Activated T-cell treated with anti-CD3 and anti-CD28 coated beads, Interleukin-2, amount 50 U/mL, for 4 hours (primary cell): ENCODE results near the gene FRMD1. TPM values are rescaled to one million over a fixed set of nuclear protein-coding genes. Genes with fewer than 3 reads are reported as not detected.

Experiments
- ATAC-seq, 2 donors: fragments of 200-7000 bp; cut with Tn5 transposase; one replicate each; pipeline ENCODE4 v1.10.0; 2021
- DNase-seq: peaks from one replicate; pipeline ENCODE4 v3.0.0-alpha.2; 2020
- H3K27me3 Mint-ChIP-seq: one replicate; pipeline ENCODE4 v1.8.0; 2021; ENCODE audit warnings: low read depth, mixed read lengths
- H3K36me3 Mint-ChIP-seq: one replicate; pipeline ENCODE4 v1.8.0; 2022; ENCODE audit warnings: mixed read lengths; ENCODE audit not compliant: insufficient read depth
- H3K4me1 Mint-ChIP-seq: one replicate; pipeline ENCODE4 v1.8.0; 2021; ENCODE audit warnings: low read depth, mixed read lengths
- H3K4me3 Mint-ChIP-seq: one replicate; pipeline ENCODE4 v1.8.0; 2021; ENCODE audit warnings: mild to moderate bottlenecking, moderate library complexity, mixed read lengths
- H3K9me3 Mint-ChIP-seq: one replicate; pipeline ENCODE4 v1.8.0; 2021; ENCODE audit warnings: mixed read lengths
- total RNA-seq, 3 donors: library from RNA; stranded (reverse); gene quantifications; one replicate each; pipeline ENCODE4 v1.2.1, GENCODE V29; 2021

FRMD1 gene
- total RNA-seq, 3 donors from 2014 or later, result not detected

DNA sequence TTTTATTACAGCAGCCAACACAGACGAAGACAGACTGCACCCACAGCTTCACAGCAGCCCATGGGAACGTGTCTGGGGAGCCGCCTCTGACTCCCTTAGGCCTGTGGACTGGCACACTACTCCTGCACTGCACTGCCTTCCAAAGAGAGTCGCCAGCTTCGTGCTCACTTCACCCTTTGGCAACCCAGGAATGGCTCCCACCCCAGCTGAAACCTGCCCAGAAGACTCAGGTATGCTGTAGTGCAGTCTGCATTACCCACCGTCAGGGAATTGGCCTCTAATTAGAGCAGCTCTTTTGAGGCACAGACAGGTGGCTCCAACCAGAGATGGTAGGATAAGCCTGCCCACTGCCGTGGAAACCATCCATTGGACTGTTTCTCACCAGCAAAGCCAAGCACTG is 39.9 kb upstream of the FRMD1 start:
- Mint-ChIP-seq H3K36me3 (no peaks in the 10 kb centered on the region), H3K4me1 (no peaks in the 10 kb centered on the region), H3K9me3 (no peaks in the 10 kb centered on the region), H3K4me3 (no peak overlapping the region), H3K27me3 (no peaks in the 10 kb centered on the region)
- no peak for DNase-seq
- ATAC-seq, result no peak

DNA sequence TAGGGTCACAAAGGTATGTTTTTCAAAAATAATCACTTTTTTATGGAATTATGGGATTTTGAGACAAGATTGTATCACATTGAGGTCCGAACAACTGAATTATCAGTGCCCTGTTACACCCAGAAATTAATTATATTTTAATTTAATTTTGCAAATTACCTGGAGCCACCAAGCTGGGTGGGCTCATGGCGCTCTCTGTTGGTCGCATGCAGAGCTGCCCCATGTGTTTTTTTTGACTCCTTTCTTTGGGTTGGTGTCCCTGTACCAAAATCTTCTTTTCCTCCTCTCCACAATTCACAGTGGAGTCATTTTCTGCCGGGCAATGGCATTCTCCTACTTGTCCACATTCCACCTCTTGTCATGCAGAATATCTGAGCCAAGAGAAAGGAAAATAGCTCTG is 38.9 kb upstream of the FRMD1 start:
- ATAC-seq (no peak), DNase-seq (no peak)
- Mint-ChIP-seq H3K4me1 (no peaks in the 10 kb centered on the region), H3K27me3 (no peaks in the 10 kb centered on the region), H3K9me3 (no peaks in the 10 kb centered on the region), H3K36me3 (no peaks in the 10 kb centered on the region), H3K4me3 (no peak overlapping the region)

DNA sequence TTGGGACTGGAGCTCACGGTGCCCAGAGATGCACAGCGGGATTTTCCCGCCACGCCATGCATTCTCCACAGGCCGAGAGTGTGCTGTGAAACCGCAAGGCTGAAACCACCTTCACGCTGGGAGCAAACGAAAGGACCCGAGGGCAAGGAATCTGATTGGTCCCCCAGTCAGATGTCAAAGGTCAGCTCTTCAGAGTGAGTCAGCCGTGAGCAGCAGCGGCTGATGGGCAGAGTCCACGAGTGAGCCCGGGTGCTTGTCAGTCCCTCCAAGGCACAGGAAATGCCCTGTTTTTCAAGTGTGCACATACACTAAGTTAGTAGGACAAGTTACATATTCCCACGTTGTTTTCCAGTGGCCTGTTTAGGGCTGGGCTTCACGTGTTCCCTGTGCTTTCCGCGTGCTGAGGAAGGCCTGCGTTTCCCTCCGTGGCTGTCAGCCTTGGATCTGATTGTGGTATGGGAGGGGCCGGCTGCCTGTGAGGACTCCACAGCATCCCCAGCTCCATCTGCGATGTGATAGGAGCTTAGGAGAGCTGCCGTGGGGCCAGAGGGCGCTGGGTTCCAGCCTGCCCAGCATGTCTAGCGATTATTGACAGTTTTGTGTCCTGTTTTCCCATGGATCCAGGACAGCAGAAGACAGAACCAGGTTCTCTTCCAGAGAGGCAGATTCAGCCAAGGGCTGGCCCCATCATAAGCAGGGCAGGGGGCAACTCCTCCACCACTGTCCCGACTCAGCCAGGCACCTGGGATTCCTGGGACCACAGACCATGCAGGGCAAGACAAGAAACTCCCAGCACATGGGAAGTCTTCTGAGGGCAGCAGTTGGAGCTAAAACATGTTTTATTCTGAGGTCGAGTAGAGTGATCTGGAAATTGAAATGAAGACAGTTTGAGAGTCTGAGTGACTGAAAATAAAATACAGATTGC is 38.2 kb upstream of the FRMD1 start:
- Mint-ChIP-seq H3K27me3 (no peaks in the 10 kb centered on the region), H3K4me3 (no peak overlapping the region), H3K36me3 (no peaks in the 10 kb centered on the region), H3K9me3 (no peaks in the 10 kb centered on the region), H3K4me1 (no peaks in the 10 kb centered on the region)
- no peak for DNase-seq
- no peak for ATAC-seq

DNA sequence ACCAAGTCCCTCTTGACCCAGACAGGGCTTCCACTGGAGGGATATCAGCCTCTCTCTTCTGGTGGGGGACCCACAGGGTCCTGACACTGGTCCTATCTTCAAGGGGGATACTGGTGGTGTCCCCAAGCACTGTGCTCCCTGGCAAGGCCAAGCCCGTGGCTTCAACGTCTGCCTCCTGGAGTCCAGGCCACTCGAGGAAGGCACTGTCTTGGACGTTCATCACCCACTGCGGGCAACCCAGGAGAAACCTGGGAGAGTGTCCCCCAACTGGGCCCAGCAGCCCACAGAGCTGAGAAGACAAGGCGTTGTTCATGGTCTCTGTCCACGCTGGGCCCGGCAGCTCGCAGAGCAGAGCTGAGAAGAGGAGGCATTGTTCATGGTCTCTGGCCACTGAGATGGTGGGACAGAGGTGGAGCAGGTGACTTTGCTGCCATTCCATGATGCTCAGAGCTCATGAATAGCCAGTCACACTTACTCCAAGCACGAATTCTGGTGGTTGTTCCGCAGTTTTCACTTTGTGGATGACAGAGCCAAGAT is 37.5 kb upstream of the FRMD1 start:
- Mint-ChIP-seq H3K36me3 (no peaks in the 10 kb centered on the region), H3K4me1 (no peaks in the 10 kb centered on the region), H3K4me3 (no peak overlapping the region), H3K27me3 (no peaks in the 10 kb centered on the region), H3K9me3 (no peaks in the 10 kb centered on the region)
- no peak for DNase-seq
- no peak for ATAC-seq

DNA sequence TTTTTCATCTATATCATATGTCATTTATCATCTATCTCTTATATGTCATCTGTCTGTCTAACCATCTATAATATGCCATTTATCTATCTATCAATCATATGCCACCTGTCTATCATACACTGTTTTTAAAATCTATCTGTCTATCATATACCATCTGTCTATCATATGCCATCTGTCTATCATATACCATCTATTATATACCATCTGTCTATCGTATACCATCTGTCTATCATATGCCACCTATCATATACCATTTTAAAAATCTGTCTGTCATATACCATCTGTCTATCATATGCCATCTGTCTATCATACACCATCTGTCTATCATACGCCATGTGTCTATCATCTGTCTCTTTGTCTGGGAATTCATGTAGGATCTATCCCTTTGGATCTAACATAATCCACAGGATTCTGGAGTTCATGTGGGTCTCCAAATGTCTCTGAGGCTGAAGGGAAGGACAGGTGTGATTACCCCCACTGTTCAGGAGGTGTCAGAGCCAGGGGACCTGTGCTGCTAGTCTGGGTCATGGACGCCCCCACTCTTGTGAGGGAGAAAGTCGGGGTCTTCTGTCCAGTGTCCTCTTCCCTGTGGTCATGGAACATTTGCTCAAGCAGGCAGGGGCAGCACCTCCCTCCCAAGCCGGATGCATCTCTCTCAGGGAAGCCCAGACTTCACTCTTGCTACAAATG is 36.9 kb upstream of the FRMD1 start:
- Mint-ChIP-seq H3K4me1 (no peaks in the 10 kb centered on the region), H3K4me3 (no peak overlapping the region), H3K9me3 (no peaks in the 10 kb centered on the region), H3K27me3 (no peaks in the 10 kb centered on the region), H3K36me3 (no peaks in the 10 kb centered on the region)
- no peak for ATAC-seq
- DNase-seq, result no peak

DNA sequence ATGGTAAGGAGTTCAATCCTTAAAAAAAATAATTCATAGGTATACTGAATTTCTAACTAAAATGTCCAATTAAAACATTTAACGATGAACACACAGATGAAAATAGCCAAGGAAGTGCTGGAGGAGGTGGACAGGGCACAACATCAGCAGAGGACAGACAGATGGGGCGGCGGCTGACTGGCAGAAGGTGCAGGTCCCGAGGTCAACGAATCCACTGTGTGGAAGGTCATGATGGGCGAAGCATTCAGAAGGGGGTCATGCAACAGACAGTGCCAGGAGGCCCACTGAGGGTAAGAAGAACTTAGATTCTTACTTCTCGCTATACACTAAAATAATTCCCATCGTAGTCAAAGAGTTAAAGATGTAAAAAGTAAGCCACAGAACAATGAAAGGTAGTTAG is 34.2 kb upstream of the FRMD1 start:
- no peak for ATAC-seq
- no peaks in the 10 kb centered on the region for H3K4me1 Mint-ChIP-seq
- H3K9me3 Mint-ChIP-seq, result no peaks in the 10 kb centered on the region

DNA sequence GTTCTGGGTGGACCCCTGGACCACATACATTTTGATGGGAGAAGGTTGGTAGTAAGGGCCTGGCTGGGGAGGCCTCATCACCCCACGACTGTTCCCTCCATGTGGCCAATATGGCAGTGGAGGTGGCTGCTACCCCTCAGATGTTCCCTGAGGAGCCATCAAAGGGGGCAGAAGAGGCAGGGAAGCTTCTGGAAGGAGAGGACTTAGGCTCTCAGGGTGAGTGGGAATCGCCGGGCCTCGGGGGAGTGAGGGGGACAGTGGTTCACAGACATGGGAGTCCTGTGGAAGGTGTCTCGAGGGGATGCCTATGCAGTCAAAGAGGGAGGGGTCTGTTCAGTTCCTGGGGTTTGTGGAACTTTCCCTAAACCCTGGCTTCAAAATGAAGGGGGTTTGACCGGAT is 32.9 kb upstream of the FRMD1 start:
- no peak for DNase-seq
- no peaks in the 10 kb centered on the region for H3K9me3 Mint-ChIP-seq
- H3K36me3 Mint-ChIP-seq, result no peaks in the 10 kb centered on the region
- ATAC-seq, result no peak
- no peak overlapping the region for H3K4me3 Mint-ChIP-seq
- no peaks in the 10 kb centered on the region for H3K27me3 Mint-ChIP-seq
- H3K4me1 Mint-ChIP-seq, result no peaks in the 10 kb centered on the region

More for the DNA sequence above, 34.2 kb upstream of the FRMD1 start:
- DNase-seq, result no peak
- Mint-ChIP-seq H3K36me3 (no peaks in the 10 kb centered on the region), H3K4me3 (no peak overlapping the region), H3K27me3 (no peaks in the 10 kb centered on the region)

DNA sequence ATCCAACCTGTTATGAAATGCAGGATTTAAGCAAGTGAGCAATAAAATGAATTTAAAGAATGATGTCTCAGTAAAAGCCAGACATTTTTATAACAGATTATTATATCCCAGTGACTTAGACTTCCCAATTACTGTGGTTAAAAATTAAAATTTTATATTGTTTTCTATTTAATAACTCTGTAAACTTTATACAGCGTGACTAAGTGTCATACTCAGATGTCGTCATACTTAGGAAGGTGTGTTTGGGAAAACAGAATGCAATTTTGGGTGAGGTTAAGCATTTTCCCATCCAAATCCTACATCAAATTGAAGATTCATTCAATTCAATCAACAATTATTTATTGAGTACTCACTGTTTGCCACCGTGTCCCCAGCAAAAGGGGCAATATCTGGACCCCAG is 31.4 kb upstream of the FRMD1 start:
- no peaks in the 10 kb centered on the region for H3K4me1 Mint-ChIP-seq
- no peak overlapping the region for H3K4me3 Mint-ChIP-seq
- no peak for DNase-seq
- peaks cover 3% of the 10 kb centered on the region for H3K27me3 Mint-ChIP-seq
- ATAC-seq, result no peak
- no peaks in the 10 kb centered on the region for H3K9me3 Mint-ChIP-seq
- H3K36me3 Mint-ChIP-seq, result no peaks in the 10 kb centered on the region

DNA sequence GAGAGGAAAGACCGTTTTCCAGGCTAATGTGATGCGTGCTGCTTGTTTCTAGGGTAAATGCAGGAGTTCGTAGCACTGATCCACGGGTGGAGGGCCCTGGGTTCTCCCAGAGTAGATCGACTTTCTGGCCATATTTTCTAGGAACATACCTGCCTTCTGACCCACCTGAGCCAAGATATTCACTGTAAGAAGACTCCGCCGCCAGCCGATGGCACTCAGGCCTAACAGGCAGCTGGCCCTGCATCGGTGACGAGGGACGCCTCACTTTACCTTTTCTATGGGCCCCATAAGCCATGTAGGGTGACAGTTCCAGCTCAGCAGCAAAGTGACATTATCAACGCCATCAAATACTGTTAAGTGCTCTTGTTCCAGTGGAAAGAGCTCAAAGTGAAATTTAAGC is 30.2 kb upstream of the FRMD1 start:
- H3K9me3 Mint-ChIP-seq, result no peaks in the 10 kb centered on the region
- H3K36me3 Mint-ChIP-seq, result no peaks in the 10 kb centered on the region
- H3K4me3 Mint-ChIP-seq, result no peak overlapping the region
- peaks cover 14% of the 10 kb centered on the region for H3K27me3 Mint-ChIP-seq
- ATAC-seq, result no peak
- H3K4me1 Mint-ChIP-seq, result no peaks in the 10 kb centered on the region
- DNase-seq, result no peak

DNA sequence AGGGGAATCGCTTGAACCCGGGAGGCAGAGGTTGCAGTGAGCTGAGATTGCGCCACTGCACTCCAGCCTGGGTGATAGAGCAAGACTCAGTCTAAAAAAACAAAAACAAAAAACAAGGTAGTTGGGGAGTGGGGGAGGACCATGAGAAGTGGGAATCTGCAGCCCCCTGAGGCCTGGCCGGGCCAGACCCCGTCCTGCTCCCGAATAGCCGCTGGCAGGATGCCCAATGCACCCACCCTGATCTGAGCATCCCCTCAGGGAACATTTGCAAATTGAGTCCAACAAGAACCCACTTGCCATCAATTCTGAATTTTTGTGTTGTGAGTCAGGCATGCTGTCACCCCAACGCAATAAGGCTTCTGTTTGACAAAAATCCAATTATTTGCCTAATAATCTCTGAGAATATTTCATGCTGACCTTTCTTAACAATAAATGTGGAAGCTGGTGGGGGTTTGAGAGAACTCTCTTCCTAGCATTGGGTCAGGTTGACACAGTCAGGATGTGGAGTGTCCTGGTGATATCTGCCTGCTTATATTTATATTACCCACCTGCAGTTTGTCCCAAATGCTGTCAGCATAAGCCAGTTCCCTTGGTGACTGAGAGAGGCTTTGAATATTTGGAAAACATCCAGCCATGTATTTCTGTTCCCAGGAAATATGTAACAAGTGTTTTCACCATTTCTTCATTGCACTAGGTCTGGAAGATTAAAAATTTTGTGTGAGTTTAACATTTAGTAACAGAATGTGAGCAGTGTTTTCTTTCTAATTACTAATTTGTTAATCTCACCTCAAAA is 28.4 kb upstream of the FRMD1 start:
- H3K9me3 Mint-ChIP-seq, result no peaks in the 10 kb centered on the region
- no peaks in the 10 kb centered on the region for H3K4me1 Mint-ChIP-seq
- H3K27me3 Mint-ChIP-seq, result peaks cover 30% of the 10 kb centered on the region

DNA sequence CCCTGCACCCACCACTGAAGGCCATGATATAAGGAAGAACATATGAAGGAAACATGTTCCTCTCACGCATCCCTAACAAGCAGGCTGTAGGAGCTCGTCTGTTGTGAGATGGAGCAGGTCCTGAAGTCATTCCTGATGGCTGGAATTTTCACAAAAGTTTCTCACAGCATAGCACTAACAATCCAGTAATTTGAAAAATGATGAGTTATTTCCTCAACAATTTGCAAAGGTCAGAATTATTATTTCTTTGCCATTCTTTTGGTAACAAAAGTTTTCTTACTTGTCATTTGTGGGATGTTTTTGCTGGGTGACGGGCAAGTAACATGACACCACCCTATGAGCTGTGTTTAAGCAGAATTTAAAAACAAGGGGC is 27.6 kb upstream of the FRMD1 start:
- no peaks in the 10 kb centered on the region for H3K36me3 Mint-ChIP-seq
- H3K9me3 Mint-ChIP-seq, result no peaks in the 10 kb centered on the region
- H3K27me3 Mint-ChIP-seq, result peaks cover 37% of the 10 kb centered on the region
- no peak for DNase-seq
- ATAC-seq, result no peak
- no peak overlapping the region for H3K4me3 Mint-ChIP-seq
- no peaks in the 10 kb centered on the region for H3K4me1 Mint-ChIP-seq

More for the DNA sequence above, 28.4 kb upstream of the FRMD1 start:
- no peak for ATAC-seq
- Mint-ChIP-seq H3K4me3 (no peak overlapping the region), H3K36me3 (no peaks in the 10 kb centered on the region)
- no peak for DNase-seq

DNA sequence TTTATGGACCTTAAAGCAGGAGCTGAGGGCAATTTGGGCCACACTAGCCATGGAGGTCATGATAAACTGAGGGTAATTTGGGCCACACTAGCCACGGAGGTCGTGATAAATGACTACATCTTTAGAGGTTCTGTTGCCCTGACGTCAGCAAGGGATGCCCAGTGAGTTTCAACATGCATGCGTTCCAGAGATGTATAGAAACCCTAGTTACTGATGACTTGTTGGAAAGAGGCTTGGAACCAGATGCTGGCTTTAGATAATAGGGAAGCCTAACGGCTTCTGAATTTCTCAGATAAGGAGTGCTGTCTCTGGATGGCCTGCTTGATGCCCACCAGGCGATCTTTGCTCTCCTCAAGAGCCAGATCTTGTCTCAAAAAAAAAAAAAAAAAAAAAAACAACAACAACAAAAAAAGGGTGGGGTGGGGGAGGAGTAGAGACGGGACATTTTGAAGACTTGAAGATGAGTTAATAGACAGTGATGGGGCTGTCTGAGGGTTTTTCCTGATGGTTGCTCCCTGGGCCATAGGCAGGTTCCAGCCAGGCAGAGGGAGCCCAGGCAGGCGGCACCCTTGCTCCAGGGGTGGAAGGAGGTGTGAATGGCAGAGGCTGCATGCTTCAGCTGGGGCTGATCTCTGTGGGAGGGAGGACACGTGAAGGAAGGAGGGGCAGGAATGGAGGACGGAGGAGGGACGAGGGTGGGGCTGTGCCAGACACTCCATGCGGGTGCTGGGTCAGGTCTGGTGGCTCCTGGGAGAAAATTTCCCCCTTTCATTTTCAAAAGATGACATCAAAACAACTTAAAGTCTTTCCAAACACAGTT is 27.0 kb upstream of the FRMD1 start:
- no peaks in the 10 kb centered on the region for H3K36me3 Mint-ChIP-seq
- H3K9me3 Mint-ChIP-seq, result no peaks in the 10 kb centered on the region
- no peak for DNase-seq
- H3K27me3 Mint-ChIP-seq, result peaks cover 37% of the 10 kb centered on the region
- ATAC-seq, result no peak
- H3K4me1 Mint-ChIP-seq, result no peaks in the 10 kb centered on the region
- H3K4me3 Mint-ChIP-seq, result no peak overlapping the region

DNA sequence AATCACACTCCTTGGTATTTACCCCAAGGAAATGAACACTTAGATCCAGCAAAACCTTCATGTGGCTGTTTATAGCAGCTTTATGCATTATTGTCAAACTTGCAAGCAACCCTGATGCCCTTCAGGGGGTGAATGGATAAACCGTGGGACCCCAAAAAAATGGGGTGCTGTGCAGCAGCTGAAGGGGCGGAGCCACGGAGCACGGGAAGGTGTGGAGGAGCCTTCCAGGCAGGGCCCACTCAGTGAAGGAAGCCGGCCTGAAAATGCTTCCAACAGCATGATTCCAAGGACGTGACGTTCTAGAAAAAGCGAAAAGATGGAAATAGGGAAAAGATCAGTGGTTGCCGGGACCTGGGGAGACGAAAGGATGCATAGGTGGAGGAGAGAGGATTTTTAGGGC is 25.6 kb upstream of the FRMD1 start:
- ATAC-seq (no peak), DNase-seq (no peak)
- Mint-ChIP-seq H3K9me3 (no peaks in the 10 kb centered on the region), H3K36me3 (no peaks in the 10 kb centered on the region), H3K4me3 (no peak overlapping the region), H3K27me3 (peaks cover 41% of the 10 kb centered on the region), H3K4me1 (no peaks in the 10 kb centered on the region)
